ENCODE data around the gene DPM1.

The DPM1 gene

GRCh38 chr20:50930139-50930975 is 28.0 kb downstream of the DPM1 start:
- peaks cover 82% of the 10 kb centered on the region for H3K36me3 ChIP-seq (ENCODE audit: control insufficient read depth, low read length)
- H4K20me1 ChIP-seq (ENCODE audit: control insufficient read depth, insufficient read depth, low read depth, low read length), result peaks cover 25% of the 10 kb centered on the region
- H3K4me1 ChIP-seq (ENCODE audit: control insufficient read depth, low read length), result peaks cover 49% of the 10 kb centered on the region
- H3K4me3 ChIP-seq (ENCODE audit: low read length), result peak overlapping the region; percentile 85
- H3K4me2 ChIP-seq (ENCODE audit: low read length), result peak overlapping the region; percentile 90
- no peaks in the 10 kb centered on the region for H3K9me2 ChIP-seq (replicated peaks; ENCODE audit: control insufficient read depth, low read length)
- H3F3A ChIP-seq (ENCODE audit: control insufficient read depth, insufficient read depth), result peaks cover 32% of the 10 kb centered on the region
- TF ChIP-seq, protein P1, sequence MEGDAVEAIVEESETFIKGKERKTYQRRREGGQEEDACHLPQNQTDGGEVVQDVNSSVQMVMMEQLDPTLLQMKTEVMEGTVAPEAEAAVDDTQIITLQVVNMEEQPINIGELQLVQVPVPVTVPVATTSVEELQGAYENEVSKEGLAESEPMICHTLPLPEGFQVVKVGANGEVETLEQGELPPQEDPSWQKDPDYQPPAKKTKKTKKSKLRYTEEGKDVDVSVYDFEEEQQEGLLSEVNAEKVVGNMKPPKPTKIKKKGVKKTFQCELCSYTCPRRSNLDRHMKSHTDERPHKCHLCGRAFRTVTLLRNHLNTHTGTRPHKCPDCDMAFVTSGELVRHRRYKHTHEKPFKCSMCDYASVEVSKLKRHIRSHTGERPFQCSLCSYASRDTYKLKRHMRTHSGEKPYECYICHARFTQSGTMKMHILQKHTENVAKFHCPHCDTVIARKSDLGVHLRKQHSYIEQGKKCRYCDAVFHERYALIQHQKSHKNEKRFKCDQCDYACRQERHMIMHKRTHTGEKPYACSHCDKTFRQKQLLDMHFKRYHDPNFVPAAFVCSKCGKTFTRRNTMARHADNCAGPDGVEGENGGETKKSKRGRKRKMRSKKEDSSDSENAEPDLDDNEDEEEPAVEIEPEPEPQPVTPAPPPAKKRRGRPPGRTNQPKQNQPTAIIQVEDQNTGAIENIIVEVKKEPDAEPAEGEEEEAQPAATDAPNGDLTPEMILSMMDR (IDR thresholded peaks at IDR 0.05; ENCODE audit: low read depth, low read length, poor library complexity, severe bottlenecking), result no peak
- TF ChIP-seq EZH2phosphoT487 (IDR thresholded peaks at IDR 0.05; ENCODE audit: borderline replicate concordance, low read length), result no peak
- H3K79me2 ChIP-seq (ENCODE audit: control insufficient read depth, low read length), result peaks cover 59% of the 10 kb centered on the region
- no peaks in the 10 kb centered on the region for H3K9me3 ChIP-seq (ENCODE audit: control insufficient read depth, insufficient read depth, low read length)
- peak overlapping the region; percentile 82 for H3K27ac ChIP-seq (ENCODE audit: low read depth, low read length)
- no peaks in the 10 kb centered on the region for H3K27me3 ChIP-seq (ENCODE audit: control insufficient read depth, low read length)

GRCh38 chr20:50929299-50930138 is 28.8 kb downstream of the DPM1 start:
- H3K9me3 ChIP-seq (ENCODE audit: control insufficient read depth, insufficient read depth, low read length), result no peaks in the 10 kb centered on the region

DNA sequence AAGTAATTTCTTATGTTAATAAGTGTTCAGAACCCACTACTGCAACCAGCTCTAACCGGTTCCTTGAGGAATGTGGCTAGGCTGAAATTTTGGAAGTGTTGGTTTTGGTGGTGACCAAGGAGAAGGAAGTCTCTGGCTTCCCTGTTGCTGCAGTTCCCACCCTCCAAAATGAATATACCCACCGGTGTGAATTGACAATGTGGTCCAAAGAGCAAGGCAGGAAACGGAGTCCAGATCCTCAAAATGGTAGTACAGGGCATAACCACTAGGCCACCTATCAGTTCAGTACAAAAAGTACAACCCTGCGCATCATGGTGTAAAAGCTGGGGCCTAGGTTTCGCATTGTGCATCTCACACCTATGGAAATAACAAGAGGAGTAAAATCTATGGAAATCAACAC is 29.9 kb downstream of the DPM1 start:
- Histone ChIP-seq H3F3A (ENCODE audit: control insufficient read depth, insufficient read depth) (peaks cover 20% of the 10 kb centered on the region), H3K79me2 (ENCODE audit: control insufficient read depth, low read length) (peaks cover 78% of the 10 kb centered on the region), H3K4me2 (ENCODE audit: low read length) (peak overlapping the region; percentile 90), H3K4me3 (ENCODE audit: low read length) (peak overlapping the region; percentile 85), H3K9me3 (ENCODE audit: control insufficient read depth, insufficient read depth, low read length) (no peaks in the 10 kb centered on the region), H3K4me1 (ENCODE audit: control insufficient read depth, low read length) (peaks cover 68% of the 10 kb centered on the region), H3K36me3 (ENCODE audit: control insufficient read depth, low read length) (peaks cover 82% of the 10 kb centered on the region), H3K9me2 (replicated peaks; ENCODE audit: control insufficient read depth, low read length) (no peaks in the 10 kb centered on the region), H4K20me1 (ENCODE audit: control insufficient read depth, insufficient read depth, low read depth, low read length) (peaks cover 40% of the 10 kb centered on the region), H3K27ac (ENCODE audit: low read depth, low read length) (no peak overlapping the region), H3K27me3 (ENCODE audit: control insufficient read depth, low read length) (no peaks in the 10 kb centered on the region)
- no peak for TF ChIP-seq EZH2phosphoT487 (IDR thresholded peaks at IDR 0.05; ENCODE audit: borderline replicate concordance, low read length)
- TF ChIP-seq, protein P1 (IDR thresholded peaks at IDR 0.05; ENCODE audit: low read depth, low read length, poor library complexity, severe bottlenecking), result no peak

More at GRCh38 chr20:50929299-50930138, 28.8 kb downstream of the DPM1 start:
- no peak for TF ChIP-seq EZH2phosphoT487 (IDR thresholded peaks at IDR 0.05; ENCODE audit: borderline replicate concordance, low read length)
- TF ChIP-seq, protein P1 (IDR thresholded peaks at IDR 0.05; ENCODE audit: low read depth, low read length, poor library complexity, severe bottlenecking), result peak; percentile 100
- peak overlapping the region; percentile 85 for H3K4me3 ChIP-seq (ENCODE audit: low read length)
- no peaks in the 10 kb centered on the region for H3K9me2 ChIP-seq (replicated peaks; ENCODE audit: control insufficient read depth, low read length)
- H3K36me3 ChIP-seq (ENCODE audit: control insufficient read depth, low read length), result peaks cover 82% of the 10 kb centered on the region
- H3K4me2 ChIP-seq (ENCODE audit: low read length), result peak overlapping the region; percentile 90
- peak overlapping the region; percentile 82 for H3K27ac ChIP-seq (ENCODE audit: low read depth, low read length)
- peaks cover 28% of the 10 kb centered on the region for H3F3A ChIP-seq (ENCODE audit: control insufficient read depth, insufficient read depth)
- H3K79me2 ChIP-seq (ENCODE audit: control insufficient read depth, low read length), result peaks cover 68% of the 10 kb centered on the region
- peaks cover 34% of the 10 kb centered on the region for H4K20me1 ChIP-seq (ENCODE audit: control insufficient read depth, insufficient read depth, low read depth, low read length)
- H3K4me1 ChIP-seq (ENCODE audit: control insufficient read depth, low read length), result peaks cover 58% of the 10 kb centered on the region
- no peaks in the 10 kb centered on the region for H3K27me3 ChIP-seq (ENCODE audit: control insufficient read depth, low read length)
